ENCODE measurements around the gene CYRIA.

- TF ChIP-seq RCOR1 (IDR thresholded peaks at IDR 0.05; ENCODE audit: low read length) (no peak), CTCF (IDR thresholded peaks at IDR 0.05) (no peak)
Observed at GRCh38 chr2:16623564-16624435, 41.8 kb downstream of the CYRIA start.
